ENCODE measurements around the gene HABP4. TPM values are rescaled to one million over a fixed set of nuclear protein-coding genes. Genes with fewer than 3 reads are reported as not detected.

HABP4 gene
- total and polyA plus RNA-seq, 10 of the 15 experiments (the other 5 are each of a cell fraction or from before 2014, with no cell fraction given): 1.6 to 15.4 (median 11.6) TPM

- no peak for TF ChIP-seq ZNF687 (IDR thresholded peaks at IDR 0.05)
- no peak for TF ChIP-seq ATF3 (IDR thresholded peaks at IDR 0.05; ENCODE audit: borderline replicate concordance, extremely low read depth, low read depth, low read length)
- TF ChIP-seq KLF5 (IDR thresholded peaks at IDR 0.05; ENCODE audit: partially characterized antibody): no peak
- no peak for TF ChIP-seq MAX (IDR thresholded peaks at IDR 0.05; ENCODE audit: low read depth, low read length)
- no peak for TF ChIP-seq MYC (IDR thresholded peaks at IDR 0.05; ENCODE audit: insufficient read depth, insufficient read length, insufficient replicate concordance, low read length, severe bottlenecking)
- TF ChIP-seq TAF1 (IDR thresholded peaks at IDR 0.05; ENCODE audit: borderline replicate concordance, low read depth, low read length): no peak
Measured at GRCh38 chr9:96423985-96424336, 26.0 kb upstream of the HABP4 start (continued).

All from GM12878 (cell line).